Esophagus (tissue), 2 donors: ENCODE results near the gene PITPNM1. TPM values are rescaled to one million over a fixed set of nuclear protein-coding genes. Genes with fewer than 3 reads are reported as not detected.
"Not testable (repeated sequence)": the region's sequence is repeated elsewhere in the genome, so short reads cannot be mapped to it uniquely, and the experiment has no call there.

ENCODE experiments used
- H3K27ac ChIP-seq, 2 donors: one replicate each; pipeline ENCODE4 v1.5.1; 2013; ENCODE audit warnings: low read depth in 2 of 2, mild to moderate bottlenecking in 2 of 2, inconsistent platforms in 1 of 2, low read length in 1 of 2, moderate library complexity in 1 of 2
- H3K27me3 ChIP-seq, 2 donors: one replicate each; pipeline ENCODE4 v1.6.1; 2013; ENCODE audit warnings: low read length in 2 of 2, control low read depth in 1 of 2, mild to moderate bottlenecking in 1 of 2; ENCODE audit not compliant: insufficient read depth in 2 of 2, control insufficient read depth in 1 of 2
- H3K36me3 ChIP-seq, 2 donors: one replicate each; pipeline ENCODE4 v1.6.1; 2013; ENCODE audit warnings: low read length in 1 of 2; ENCODE audit not compliant: control insufficient read depth in 2 of 2, insufficient read depth in 2 of 2
- H3K4me1 ChIP-seq, 2 donors: one replicate each; pipeline ENCODE4 v1.6.1; 2013; ENCODE audit warnings: low read length in 1 of 2; ENCODE audit not compliant: control insufficient read depth in 2 of 2, insufficient read depth in 2 of 2
- H3K4me3 ChIP-seq, 2 donors: one replicate each; pipeline ENCODE4 v1.5.1; 2013; ENCODE audit warnings: low read length in 2 of 2, mild to moderate bottlenecking in 2 of 2, low read depth in 1 of 2, moderate library complexity in 1 of 2
- H3K9me3 ChIP-seq, 2 donors: one replicate each; pipeline ENCODE4 v1.6.1; 2013; ENCODE audit warnings: mild to moderate bottlenecking in 2 of 2, low read depth in 1 of 2, low read length in 1 of 2, moderate library complexity in 1 of 2; ENCODE audit not compliant: control insufficient read depth in 2 of 2, insufficient read depth in 1 of 2
- WGBS, 2 donors: extraction: QIAGEN DNeasy Blood & Tissue Kit; methylation state at CpG; one replicate each; pipeline ENCODE4 v1.1.7; 2013; 5-methylcytosine and 5-hydroxymethylcytosine counted together
- polyA plus RNA-seq, 2 donors: library from polyadenylated mRNA; stranded (reverse); fragments of 200-250 nt; gene quantifications; one replicate each; pipeline ENCODE4 v1.2.3, GENCODE V29; 2013
- donor health status: healthy with polysubstance abuse.
- donor health status: Bipolar disorder and iron deficiency.

The PITPNM1 gene
- polyA plus RNA-seq, 2 donors = 18.2 to 29.3 TPM

GRCh38 chr11:67482827-67483798 lies 22.1 kb downstream of the PITPNM1 start, which contains the start of gene AIP:
TSS of gene AIP (plus strand) at chr11:67483026. CDS start at chr11:67483159, 133 bp downstream.
- Histone ChIP-seq H3K4me1 (peaks cover 4 to 19% of the 10 kb centered on the region in 2 donors), H3K4me3 (peak within 1 kb of the TSS; percentile 58 to 66), H3K9me3 (no peaks in the 10 kb centered on the region), H3K27ac (peak within 1 kb of the TSS; percentile 76 to 95), H3K27me3 (no peaks in the 10 kb centered on the region), H3K36me3 (no peaks in the 10 kb centered on the region)
- 8 to 10% methylated on average over 60 of the region's 60 CpGs for WGBS, 2 donors

- Histone ChIP-seq H3K9me3 (no peaks in the 10 kb centered on the region), H3K4me3 (peak overlapping the region; percentile 58 to 66), H3K4me1 (peaks cover 4 to 19% of the 10 kb centered on the region in 2 donors), H3K27me3 (no peaks in the 10 kb centered on the region), H3K36me3 (no peaks in the 10 kb centered on the region), H3K27ac (peak overlapping the region; percentile 76 to 95)
- WGBS, 2 donors = 33 to 34% methylated on average over 19 of the region's 19 CpGs
Observed at GRCh38 chr11:67482275-67482826, 22.8 kb downstream of the PITPNM1 start.

GRCh38 chr11:67477344-67478050 lies 27.7 kb downstream of the PITPNM1 start:
- H3K4me1 ChIP-seq, H3K4me3 ChIP-seq, H3K9me3 ChIP-seq, H3K27ac ChIP-seq, H3K36me3 ChIP-seq, H3K27me3 ChIP-seq: not testable (repeated sequence)
- WGBS, 2 donors = 84 to 85% methylated on average over 12 to 13 of the region's 16 CpGs

- not testable (repeated sequence) for H3K9me3 ChIP-seq, H3K27ac ChIP-seq, H3K36me3 ChIP-seq, H3K27me3 ChIP-seq, H3K4me3 ChIP-seq, H3K4me1 ChIP-seq
- WGBS, 2 donors = 79 to 85% methylated on average over 10 of the region's 10 CpGs
Observed at GRCh38 chr11:67476692-67477091, 28.5 kb downstream of the PITPNM1 start.

- Histone ChIP-seq H3K9me3 (no peaks in the 10 kb centered on the region), H3K36me3 (no peaks in the 10 kb centered on the region), H3K27ac (no peak overlapping the region), H3K27me3 (no peaks in the 10 kb centered on the region), H3K4me3 (no peak overlapping the region), H3K4me1 (peaks cover 2% of the 10 kb centered on the region in 2 donors)
- whole genome bisulfite sequencing, 2 donors = 80 to 82% methylated on average over 7 of the region's 7 CpGs
Observed at GRCh38 chr11:67472882-67473281, 32.3 kb downstream of the PITPNM1 start.

- H3K27me3 ChIP-seq = no peaks in the 10 kb centered on the region
- H3K4me1 ChIP-seq = peaks cover 6 to 10% of the 10 kb centered on the region in 2 donors
- H3K36me3 ChIP-seq = peaks cover 0 to 6% of the 10 kb centered on the region in 2 donors
- no peak overlapping the region for H3K4me3 ChIP-seq
- H3K9me3 ChIP-seq = no peaks in the 10 kb centered on the region
- WGBS, 2 donors = 80 to 82% methylated on average over 8 of the region's 8 CpGs
- no peak overlapping the region for H3K27ac ChIP-seq
Observed at GRCh38 chr11:67470337-67471002, 34.7 kb downstream of the PITPNM1 start.

GRCh38 chr11:67469508-67469811 lies 35.7 kb downstream of the PITPNM1 start:
- WGBS, 2 donors = 9% methylated on average over 9 of the region's 9 CpGs
- Histone ChIP-seq H3K36me3 (peaks cover 0 to 6% of the 10 kb centered on the region in 2 donors), H3K27ac (peak overlapping the region; percentile 91 to 92), H3K4me1 (peaks cover 6 to 17% of the 10 kb centered on the region in 2 donors), H3K4me3 (peak overlapping the region; percentile 59 to 67), H3K27me3 (no peaks in the 10 kb centered on the region), H3K9me3 (no peaks in the 10 kb centered on the region)

GRCh38 chr11:67468759-67469507 lies 36.2 kb downstream of the PITPNM1 start, which contains the start of gene TMEM134:
TSS of gene TMEM134 (minus strand) at chr11:67469251. CDS start at chr11:67469192, 59 bp downstream.
- peak within 1 kb of the TSS; percentile 67 to 74 for H3K4me3 ChIP-seq
- no peaks in the 10 kb centered on the region for H3K9me3 ChIP-seq
- H3K36me3 ChIP-seq = peaks cover 0 to 6% of the 10 kb centered on the region in 2 donors
- WGBS, 2 donors = 0 to 1% methylated on average over 48 to 76 of the region's 76 CpGs
- peaks cover 6 to 22% of the 10 kb centered on the region in 2 donors for H3K4me1 ChIP-seq
- no peaks in the 10 kb centered on the region for H3K27me3 ChIP-seq
- peak within 1 kb of the TSS; percentile 91 to 94 for H3K27ac ChIP-seq
